Left lobe of liver (tissue), 2 donors: ENCODE results near the gene FOXN3. TPM values are rescaled to one million over a fixed set of nuclear protein-coding genes. Genes with fewer than 3 reads are reported as not detected.

Experiments used
- ATAC-seq: fragments of 200-7000 bp; cut with Tn5 transposase; one replicate; pipeline ENCODE4 v1.9.1; 2020; ENCODE audit warnings: mild to moderate bottlenecking, moderate library complexity
- DNase-seq: peaks from one replicate; pipeline ENCODE4 v3.0.0-alpha.2; 2020; ENCODE audit warnings: low spot score
- total RNA-seq: library from RNA; stranded (reverse); gene quantifications from one replicate; pipeline ENCODE4 v1.2.1, GENCODE V29; 2021
- donor health status: DM: no; HTN: no; CAD: no; lungs with moderate emphysema.
- donor health status: DM: no; HTN: yes; CAD: no.

FOXN3 gene
- total RNA-seq, 1 donor from 2014 or later: 72.9 TPM

DNA sequence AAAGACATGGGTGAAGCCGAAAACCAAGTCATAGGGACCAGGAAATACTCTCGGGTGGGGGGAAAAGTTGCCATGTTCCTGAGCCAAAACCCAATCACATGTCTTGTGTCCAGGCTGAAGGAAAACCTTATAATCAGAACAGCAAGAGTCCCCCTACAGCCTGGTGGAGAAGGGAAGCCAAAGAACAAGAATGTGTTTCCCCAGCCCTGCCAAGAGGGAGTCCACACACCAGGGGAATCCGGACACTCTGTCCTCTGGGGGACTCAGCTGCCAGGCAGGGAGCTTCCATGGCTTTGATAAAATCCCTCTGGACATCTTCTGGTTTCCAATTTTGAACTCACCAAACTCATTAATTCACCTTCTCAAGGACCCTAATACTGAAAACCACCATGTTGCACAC is 273.0 kb downstream of the FOXN3 start:
- no peak for ATAC-seq
- no peak for DNase-seq

DNA sequence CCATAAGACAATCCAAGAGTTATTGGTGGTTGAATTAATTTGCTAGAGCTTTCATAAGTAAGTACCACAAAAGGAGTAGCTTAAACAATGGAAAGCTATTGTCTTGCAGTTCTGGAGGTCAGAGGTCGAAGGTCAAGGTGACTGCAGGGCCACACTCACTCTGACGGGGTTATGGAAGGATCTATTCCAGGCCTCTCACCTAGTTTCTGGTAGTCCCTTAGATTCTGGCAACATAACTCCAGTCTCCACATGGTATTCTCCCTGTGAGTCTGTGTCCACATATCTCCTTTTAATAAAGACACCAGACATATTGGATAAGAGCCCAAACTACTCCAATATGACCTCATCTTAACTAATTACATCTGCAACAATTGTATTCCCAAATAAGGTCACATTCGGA is 273.4 kb downstream of the FOXN3 start:
- DNase-seq (no peak), ATAC-seq (no peak)

DNA sequence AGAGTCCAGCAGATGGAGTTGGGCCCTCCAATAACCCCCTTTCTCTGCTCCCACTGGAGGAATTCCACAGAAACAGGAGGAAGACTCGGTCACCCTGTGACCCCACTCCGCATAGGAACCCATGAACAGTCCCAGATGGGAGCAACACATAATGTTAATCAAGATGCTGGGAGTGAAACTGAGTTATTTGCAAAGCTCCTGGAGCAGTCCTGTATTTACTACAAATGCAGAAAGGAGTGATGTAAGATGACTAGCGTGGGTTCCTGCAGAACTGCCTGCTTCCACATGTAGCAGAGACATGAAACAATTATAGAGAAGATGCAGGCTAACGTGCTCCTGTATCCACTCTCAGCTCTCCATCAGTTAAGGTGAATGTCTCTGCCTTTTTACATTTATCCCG is 274.7 kb downstream of the FOXN3 start:
- no peak for ATAC-seq
- DNase-seq: no peak

DNA sequence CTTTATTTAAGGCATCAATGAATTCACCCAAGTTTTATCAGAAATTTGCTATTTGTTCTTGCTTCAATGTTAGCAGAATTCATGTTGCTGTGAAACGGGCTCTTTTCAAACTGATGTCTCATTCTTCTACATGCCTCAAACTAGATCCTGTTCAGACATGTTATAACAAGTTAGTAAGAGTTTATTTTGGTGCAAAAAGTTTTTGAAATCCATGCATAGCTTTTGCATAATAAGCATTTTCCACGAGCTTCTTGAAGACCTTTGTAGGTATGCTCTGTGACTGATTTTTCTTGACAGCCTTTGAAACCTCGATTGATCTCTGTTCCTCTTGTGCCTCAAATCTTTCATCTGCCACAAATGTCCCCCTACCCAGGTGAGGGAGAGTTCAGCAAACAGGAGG is 275.2 kb downstream of the FOXN3 start:
- ATAC-seq (no peak), DNase-seq (no peak)

DNA sequence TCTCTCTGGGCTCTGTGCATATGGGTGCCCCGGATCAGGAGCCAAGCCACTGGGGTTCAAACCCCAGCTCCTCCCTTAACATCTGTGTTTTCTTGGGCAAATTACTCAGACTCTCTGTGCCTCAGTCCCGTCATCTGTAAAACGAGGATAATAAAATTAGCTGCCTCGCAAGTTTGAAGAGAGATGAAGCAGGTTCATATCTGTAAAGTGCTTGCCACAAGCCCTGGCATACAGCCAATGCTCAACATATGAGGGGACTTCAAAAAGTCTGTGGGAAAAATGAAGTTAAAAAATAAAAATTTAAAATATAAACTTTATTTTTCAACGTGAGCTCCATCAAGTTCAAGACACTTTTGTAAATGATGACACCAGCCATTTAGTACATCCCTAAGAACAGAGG is 276.7 kb downstream of the FOXN3 start:
- ATAC-seq (no peak), DNase-seq (no peak)

DNA sequence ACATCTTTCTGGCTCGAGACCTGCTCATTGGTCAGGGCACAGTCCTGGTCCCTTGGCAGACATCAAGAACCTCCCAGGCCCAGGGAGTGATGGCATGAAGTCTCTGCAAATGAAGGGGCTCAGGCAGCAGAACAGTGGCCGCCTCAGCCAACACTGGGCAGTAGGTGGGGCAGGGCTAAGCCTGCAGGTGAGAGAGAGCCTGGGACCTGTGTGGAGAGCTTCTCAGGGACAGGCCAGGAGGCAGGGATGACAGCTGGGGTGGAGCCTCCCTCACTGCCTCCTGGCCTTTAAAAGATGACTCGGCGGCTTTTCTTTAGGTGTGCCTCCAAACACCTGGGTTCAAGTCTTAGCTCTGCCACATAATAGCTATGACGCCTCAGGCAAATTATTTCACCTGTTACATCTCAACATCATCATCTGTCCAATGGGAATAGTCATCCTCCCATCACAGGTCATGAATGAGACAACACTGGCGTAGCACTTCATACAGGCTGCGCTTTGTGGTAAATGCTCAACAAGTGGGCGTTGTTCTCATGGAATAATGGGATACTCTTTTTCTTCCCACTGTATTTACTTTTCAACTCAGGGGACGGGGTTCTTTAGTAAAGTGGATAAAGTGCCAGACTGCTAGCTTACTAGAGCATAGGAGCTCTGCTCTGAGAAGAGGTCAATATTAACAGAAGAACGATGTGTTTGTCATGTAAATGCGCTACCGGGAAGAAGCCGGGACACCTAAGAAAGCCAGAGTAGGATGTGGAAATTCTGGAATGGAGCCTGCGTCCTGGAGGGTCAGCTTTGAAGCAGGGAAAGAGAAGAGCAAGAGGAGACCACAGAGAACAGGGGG is 277.4 kb downstream of the FOXN3 start:
- ATAC-seq (no peak), DNase-seq (no peak)

DNA sequence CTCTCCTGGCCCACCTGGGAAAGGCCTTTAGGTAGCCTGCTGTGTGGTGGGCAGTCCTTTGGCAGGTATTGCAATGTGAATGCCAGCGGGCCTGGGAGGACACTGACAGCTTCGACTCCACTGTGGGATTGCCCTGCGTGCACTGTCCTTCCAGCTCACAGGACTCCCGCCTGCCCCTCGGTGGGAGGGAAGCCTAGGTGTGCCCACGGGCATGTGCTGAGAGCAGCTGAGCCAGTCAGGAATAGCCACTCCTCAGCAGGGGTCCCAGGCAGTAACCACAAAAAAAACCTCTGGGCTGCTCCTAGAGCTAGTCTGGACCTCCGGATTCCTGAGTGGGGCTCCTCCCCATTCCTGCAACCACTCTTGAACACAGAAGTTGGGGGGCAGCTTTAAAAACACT is 278.2 kb downstream of the FOXN3 start:
- ATAC-seq: no peak

DNA sequence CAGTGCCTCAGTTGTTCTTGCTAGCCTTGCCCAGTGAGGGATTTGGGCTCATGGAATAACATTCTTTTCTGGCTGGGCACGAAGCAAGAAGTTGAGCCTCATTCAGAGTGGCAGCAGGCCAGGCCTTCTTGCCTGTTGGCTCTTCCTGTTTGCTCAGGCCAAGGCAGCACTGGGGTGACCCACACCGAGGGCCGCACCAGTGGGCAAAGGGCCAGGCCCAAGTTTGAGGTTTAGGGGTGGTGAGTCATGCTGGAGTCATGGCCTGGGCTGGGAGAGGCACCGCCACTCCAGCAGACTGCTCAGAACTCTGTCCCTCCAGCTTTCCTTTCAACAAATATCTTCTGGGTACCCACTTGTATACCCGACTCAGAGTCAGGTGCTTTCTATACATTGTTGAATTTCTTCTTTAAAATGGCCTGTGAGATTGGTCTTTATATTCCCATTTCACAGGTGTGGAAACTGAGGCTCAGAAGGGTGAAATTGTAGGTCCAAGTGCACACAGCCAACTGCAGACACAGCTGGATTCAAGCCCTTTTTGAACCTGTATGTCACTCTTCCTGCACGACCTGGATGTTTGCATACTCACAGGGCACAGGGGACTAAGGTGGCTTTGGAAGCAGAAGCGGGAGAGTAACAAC is 279.4 kb downstream of the FOXN3 start:
- ATAC-seq (peak; percentile 12), DNase-seq (no peak)

More for the DNA sequence above, 278.2 kb downstream of the FOXN3 start:
- no peak for DNase-seq

DNA sequence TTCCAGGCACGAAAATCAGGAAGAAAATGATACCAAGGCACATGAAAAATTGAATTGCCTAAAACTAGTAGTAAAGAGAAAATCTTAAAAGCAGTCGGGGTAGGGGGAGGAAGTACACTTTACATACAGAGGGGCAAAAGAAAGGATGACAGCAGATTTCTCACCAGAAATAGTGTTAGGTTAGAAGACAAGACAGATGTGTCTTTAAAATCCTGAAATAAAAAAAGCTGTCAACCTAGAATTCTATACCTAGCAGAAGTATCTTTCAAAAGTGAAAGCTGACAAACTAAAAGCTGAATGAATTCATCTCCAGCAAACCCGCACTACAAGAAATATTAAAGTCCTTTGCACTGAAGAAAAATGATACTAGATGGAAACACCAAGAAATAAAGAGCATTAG is 280.4 kb downstream of the FOXN3 start:
- DNase-seq: no peak
- ATAC-seq: no peak

DNA sequence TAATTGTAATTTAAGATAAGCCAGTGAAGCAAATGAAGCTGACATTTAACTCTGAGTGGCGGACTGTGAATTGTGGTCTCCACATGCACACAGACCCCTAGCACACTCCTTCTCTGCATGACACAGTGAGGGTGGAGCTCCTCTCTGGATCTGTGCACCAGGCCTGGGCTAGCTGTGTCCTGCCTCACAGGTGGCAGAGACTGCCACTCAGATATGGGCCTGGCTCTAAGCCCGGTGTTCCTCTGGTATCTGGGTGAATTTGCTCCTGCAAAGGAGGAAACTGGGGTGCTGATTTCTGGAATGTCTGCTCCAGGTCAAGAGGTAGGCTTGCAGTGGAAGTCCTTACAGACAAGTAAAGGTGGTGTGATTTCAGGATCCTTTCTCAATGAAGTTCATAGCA is 282.4 kb downstream of the FOXN3 start:
- DNase-seq: no peak
- ATAC-seq: no peak

DNA sequence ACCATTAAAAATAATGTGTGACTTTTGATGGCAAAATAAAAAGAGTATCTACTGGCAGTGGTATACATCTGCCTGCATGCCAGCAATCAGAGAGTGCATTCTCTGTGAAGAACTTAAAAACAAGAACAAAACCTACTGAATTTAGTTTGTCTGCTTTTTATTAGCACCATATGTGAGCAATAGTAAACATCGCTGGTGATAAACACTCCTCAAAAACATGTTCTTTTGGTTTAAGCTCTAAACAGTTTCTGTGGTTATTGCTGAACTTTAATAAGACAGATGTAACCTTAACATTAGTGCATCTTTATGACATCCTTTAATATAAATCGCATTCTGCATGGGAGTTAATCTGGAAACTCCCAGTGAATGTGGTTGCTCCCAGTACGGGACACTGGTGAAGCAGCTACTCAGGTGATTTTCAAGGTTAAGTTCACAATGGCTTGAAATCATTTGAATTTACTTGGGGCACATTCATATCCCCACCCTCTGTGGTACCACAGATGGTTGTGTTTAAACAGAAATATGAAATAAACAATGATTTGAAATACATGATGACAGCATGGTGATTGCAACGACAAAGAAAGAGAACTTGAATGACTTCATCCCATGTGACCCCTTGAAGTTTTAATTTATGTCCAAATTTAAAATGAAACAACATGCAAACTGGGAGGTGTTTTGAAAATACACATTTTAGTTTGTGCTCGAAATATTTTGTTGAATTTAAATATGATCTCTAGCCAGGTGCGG is 285.9 kb downstream of the FOXN3 start:
- no peak for DNase-seq
- no peak for ATAC-seq

DNA sequence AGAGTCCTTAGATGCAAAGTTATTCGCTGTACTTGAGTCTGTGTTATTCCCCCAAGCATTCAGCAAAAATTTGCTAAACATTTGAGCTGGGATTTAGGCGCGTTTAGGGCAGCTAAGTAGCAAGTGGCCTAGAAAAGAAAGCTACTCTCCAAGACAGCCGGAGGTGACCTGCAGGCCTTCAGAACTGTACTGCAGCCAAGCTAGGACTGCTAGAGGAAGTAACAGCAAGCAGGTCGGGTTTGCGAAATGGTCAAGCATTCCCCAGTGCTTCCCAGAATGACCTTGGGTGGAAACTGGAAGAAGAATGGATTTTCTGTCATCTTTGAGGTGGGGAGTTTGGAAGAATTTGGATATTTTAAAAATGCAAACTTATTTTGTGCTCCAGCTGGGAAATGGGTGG is 287.5 kb downstream of the FOXN3 start:
- ATAC-seq: no peak
- DNase-seq: no peak

DNA sequence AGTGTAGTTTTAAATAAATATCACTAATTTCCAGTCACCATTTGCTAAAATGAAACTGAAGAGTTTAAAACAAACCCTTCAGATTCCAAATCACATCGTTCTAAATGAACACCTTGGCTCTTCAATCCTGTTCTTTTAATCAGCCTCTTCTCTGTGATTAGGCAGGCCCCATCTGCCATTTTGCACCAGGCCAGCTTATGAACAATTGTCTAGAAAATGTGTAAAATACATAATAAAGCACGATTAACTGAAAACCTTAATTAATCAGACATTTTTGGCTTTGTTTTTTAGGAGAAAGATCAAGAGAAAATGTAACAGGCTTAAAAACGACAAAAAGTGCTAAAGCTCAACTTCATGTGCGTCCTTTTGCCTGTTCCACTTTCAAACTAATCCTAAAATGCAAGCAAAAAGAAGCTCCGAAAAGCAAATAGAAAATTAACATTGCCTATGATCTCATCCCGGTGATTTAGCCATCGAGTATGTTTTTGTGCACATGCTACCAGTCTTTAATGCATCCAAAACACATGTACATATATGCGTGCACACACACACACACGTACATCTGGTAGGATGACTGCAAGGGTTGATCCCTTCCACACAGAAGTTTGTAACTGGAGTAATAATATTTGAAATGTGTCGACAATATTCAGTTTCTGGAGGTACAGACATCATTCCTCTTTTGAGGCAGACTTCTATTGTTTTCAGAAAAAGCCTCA is 288.6 kb downstream of the FOXN3 start:
- no peak for ATAC-seq
- no peak for DNase-seq

DNA sequence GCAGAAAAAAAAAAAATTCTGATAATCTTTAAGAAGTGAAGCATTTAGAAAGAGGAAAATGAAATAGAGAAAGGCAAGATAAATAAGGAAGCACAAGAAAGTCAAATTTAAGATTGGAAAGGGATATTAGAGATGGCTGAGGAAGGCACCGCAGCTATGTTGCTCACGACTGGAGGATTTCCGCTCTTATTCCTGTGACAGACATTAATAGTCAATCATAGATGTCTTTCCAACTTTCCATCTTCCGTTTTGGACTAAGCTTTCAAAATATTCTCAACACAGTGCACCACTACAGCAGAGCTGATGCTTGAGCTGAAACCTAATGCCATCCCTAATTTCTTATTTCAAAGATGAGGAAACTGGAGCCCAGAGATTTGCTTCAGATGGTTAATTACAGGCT is 290.6 kb downstream of the FOXN3 start:
- ATAC-seq (no peak), DNase-seq (no peak)

DNA sequence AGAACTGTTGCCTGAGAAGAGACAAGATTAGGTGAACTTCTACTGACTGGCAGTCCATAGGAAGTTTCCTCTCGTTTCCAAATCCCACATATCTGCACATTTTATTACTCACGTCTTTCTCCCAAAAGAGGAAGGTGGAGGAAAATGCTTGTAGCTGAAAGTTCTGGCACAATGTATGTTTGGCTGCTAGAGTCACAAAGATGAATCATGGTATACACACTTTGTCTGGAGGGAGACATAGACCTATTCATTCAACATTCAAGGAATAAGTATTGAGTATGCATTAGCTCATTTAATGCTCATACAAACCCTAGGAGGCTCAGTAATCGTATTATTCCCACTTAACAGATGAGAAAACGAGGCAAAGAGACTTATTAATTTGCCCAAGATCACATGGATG is 291.8 kb downstream of the FOXN3 start:
- no peak for ATAC-seq
- DNase-seq: no peak

DNA sequence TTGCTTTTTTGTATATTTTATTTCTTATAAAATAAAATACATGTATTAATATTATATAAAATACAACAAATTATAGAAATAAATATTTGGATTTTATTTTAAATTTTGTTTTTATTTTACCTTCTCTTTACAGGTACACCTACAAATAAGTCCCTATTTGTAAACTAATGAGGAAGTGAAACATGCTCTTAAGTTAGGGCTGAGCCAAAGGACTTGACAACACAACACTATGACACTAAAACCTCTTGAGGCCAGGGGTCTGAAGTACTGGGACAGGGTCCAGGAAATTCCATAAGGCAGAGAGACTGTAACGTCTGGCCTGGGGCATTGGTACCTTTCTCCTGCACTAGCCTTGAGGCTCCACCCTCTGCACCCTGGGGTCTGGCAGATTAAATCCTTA is 293.2 kb downstream of the FOXN3 start:
- no peak for ATAC-seq
- no peak for DNase-seq

DNA sequence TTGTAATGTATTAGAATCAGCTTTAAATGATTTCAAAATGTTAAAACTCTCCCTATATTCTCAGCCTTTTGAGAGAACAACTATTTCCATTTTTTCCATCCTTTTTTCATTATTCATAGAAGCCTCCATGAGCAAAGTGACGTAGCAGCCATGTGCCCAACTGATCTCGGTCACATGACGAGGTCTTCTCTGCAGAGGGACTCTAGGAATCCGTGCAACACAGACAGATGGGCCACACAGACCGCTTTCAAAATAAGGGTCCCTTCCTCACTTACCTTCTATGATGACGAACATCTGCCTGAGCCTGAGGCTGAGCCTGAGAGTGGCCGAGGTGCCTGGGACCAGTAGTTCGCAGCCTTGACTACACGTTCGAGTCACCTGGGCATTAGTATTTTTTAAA is 293.8 kb downstream of the FOXN3 start:
- DNase-seq: no peak
- ATAC-seq: no peak

DNA sequence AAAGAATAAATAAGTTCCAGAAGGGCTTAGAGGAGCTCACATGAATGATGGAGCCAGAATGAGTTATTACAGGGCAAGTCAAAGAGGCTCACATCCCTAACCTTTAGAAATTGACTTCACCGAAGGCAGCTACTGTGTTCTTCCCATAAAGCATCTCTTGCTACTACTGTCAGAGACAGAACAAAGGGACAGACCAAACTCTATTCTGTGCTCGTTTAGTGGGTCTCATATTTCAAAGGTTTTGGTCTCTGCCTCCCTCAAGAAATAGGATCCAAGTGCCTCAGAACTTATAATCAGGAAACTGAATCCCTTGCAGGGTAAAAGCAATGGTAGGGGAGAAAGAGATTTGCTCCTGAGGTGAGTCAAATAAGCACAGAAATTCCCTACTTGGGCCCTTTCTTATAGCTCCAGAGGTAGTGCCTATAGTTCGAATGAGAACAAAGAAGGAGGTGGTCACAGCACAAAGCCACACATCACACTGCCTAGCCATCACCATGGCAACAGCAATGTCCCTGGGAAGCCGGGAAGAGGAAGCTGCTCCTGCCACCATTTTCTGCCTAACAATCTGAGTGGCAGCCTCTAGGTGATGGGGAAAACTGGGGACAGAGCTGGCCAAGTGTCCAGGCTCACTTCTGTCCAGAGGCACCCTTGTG is 294.9 kb downstream of the FOXN3 start:
- ATAC-seq: no peak

DNA sequence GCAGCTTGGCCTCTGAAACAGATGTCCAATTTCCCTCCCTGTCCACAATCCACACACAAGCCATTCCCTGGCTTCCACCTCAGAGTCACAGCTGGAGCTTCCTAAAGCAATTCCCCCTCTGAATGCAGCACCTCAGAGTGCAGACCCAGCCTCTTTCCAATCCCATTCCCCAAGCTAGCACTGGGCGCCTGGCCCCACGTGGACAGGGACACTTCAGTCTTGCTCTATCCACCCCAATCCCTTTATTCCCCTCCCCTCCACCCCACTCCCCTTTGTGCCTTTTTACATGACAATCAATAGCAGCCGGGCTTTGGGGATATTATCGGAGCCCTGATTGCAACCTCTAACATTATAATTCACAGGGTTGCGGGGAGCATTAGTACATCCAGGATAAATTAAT is 300.0 kb downstream of the FOXN3 start:
- DNase-seq (no peak), ATAC-seq (no peak)

More for the DNA sequence above, 294.9 kb downstream of the FOXN3 start:
- no peak for DNase-seq

DNA sequence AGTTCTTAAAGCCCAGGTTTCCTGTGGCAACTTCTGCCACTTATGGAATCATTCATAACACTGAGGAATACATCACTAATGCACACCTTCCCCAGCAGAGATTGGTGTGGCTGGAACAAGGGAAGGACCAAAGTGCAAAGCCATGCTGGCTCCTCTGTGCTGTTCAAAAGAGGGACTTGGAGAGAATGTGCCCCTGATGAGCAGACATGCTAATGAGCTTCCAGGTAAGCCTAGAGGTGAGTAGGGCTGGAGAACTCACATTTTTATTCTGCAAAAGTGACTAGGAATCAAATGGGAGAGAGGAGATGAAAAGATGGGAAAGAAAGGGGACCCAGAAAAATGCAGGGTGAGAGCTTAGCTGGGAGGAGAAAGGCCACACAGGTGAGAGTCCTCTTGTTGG is 302.9 kb downstream of the FOXN3 start:
- DNase-seq (no peak), ATAC-seq (no peak)

DNA sequence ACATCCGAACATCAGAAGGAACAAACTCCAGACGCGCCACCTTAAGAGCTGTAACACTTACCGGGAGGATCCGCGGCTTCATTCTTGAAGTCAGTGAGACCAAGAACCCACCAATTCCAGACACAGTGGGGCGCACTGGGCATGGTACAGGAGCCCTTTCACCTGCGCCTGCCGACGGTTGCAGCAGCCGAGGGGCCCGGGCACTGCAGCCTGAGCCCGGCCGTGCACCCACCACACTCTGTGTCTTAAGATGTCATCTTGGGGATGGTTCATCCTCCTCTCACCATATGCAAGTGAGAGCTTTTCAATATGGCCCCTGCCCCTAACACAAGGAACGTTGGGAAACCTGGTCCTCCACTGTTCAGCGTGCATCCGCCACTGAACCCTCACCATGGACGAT is 304.3 kb downstream of the FOXN3 start:
- ATAC-seq (no peak), DNase-seq (no peak)
